Measurements from ENCODE around the gene SLC35F1.

DNA sequence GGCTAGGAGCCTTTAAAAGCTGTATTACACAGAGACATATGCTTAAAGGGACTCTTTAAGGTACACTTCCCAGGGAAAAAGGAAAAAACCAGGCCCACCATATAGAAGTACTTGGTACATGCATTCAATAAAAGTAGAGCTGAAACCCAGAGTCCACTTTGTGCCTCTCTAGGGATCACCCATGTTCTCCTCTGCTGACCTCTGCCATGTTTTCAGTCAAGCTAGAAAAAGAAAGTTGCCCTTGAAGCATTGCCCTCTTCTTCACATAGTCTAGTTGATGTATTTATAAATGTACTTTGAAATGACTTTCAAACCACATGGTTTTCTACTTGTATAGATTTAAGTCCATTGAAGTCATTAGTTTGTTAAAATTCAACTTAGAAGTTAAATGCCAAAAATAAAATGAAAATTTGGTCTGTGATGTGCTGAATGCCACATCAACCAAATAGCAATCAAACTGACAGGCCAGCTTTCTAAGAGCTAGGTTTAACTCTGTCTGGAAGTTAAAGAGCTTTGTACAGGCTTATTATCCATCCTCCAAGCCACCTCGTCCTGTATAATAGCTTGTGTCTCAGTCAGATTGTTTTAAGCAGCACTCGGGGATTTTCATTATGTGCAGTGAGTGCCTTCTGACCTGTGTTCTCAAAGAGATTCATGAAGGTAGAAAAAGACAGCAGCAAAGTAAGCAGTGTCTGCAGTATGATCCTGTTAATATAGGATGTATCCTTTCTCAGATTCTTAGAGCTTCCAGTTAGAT is 402.5 kb downstream of the SLC35F1 start:
- TF ChIP-seq EZH2 (IDR thresholded peaks at IDR 0.05; ENCODE audit: insufficient read depth, poor library complexity, severe bottlenecking) (no peak), EZH2phosphoT487 (IDR thresholded peaks at IDR 0.05; ENCODE audit: insufficient read depth, low read depth) (no peak)
